HS-27A (cell line): ENCODE measurements around the gene IFI16.

Source experiments
- DNase-seq: peaks from one replicate; pipeline ENCODE4 v3.0.0-alpha.2; 2012; ENCODE audit warnings: low read depth, missing footprints

Gene IFI16

GRCh38 chr1:159065106-159065505 is 55.4 kb downstream of the IFI16 start:
- no peak for DNase-seq

GRCh38 chr1:159066108-159066507 is 56.4 kb downstream of the IFI16 start:
- no peak for DNase-seq

DNA sequence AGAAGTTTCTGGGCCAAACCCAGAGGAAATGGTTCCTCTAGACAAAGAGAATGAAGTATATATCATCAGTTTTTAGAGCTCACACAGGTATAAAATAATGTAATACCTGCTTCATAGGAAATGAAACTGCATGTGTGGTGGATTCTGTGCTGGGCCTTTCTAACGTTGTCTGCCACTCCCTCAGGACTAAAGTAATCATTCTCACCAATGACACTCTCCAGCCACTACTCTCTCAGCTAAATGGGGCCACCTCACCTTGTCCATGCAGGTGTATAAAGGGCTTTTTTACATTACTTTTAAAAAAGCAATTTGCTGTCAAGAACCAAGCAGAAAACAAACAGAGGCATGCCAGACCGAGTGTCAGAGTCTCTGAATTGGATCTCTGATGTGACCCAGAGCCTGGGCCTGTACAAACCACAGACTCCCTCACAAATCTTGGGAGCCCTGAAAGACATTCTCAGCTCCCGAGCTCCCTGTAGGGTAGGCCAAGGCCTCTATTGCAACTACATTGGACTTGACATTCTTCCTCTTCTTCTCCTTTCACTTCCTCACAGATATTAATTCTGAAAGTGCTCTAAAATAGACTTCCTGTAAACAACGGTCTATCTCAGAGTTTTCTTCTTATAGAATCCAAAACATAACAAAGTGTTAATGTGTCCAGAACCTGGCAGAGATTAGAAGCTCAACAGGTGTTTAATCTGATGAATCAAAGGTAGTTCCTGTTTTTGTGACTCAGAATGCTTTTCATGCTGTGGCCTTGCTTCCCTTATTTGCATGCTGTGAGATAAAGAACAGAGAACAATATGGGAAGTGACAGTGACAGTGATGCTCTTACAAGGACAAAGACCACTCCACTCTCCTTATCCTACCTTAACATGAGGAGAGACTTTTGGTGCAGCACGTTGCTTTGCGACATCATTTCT is 58.3 kb downstream of the IFI16 start:
- no peak for DNase-seq

- DNase-seq = no peak
Observed at GRCh38 chr1:159068886-159069285, 59.2 kb downstream of the IFI16 start.

GRCh38 chr1:159071970-159072582 is 62.4 kb downstream of the IFI16 start:
- DNase-seq = no peak

DNA sequence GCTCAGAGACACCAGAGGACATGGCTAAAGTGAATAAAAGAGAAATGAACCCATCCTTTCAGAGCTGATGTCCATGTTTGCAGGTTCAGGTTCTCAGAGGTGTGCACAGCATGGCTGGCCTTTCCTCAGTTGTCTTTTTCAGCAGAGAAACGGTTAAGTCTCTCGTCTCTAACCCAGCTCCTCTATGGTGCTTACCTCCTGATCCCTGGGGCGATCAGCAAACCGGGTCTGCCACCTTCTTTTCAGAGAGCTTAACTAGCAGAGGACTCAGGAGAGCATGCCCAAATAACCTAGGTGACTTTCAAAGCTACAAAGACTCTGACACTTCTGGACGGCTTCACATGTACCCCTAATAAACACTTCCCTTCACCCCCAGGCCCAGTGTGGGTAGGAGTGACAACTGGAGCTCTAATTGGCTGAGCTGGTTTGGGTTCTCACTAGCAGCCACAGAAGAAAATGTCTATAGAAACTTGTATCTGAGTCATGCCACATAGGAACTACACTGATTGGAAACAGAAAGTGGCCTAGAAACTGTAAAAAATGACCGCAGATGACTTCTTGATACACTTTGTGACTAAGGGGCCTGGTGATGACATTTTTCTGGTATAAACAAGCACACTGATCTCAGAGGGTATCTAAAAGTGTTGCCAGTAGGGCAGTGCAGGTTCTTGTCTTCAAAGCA is 66.9 kb downstream of the IFI16 start, which contains the start of gene AIM2:
TSS of gene AIM2 (minus strand) at position 329 of the 682 bp plus-strand sequence. CDS start 3,267 bp downstream, outside the sequence.
- no peak for DNase-seq

GRCh38 chr1:159077120-159077961 is 67.6 kb downstream of the IFI16 start:
- DNase-seq = no peak

DNA sequence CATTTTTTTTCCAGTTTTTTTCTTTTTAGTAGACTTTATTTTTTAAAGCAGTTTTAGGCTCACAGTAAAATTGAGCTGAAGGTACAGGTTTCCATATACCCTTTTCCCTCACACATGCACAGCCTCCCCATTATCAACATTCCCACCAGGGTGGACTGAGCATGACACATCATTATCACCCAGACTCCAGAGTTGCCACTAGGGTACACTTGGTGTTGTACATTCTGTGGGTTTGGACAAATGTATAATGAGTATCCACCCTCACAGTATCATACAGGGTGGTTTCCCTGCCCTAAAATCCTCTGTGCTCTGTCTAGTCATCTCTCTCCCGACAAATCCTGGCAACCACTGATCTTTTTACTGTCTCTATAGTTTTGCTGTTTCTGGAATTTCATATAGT is 69.8 kb downstream of the IFI16 start:
- DNase-seq = no peak

DNA sequence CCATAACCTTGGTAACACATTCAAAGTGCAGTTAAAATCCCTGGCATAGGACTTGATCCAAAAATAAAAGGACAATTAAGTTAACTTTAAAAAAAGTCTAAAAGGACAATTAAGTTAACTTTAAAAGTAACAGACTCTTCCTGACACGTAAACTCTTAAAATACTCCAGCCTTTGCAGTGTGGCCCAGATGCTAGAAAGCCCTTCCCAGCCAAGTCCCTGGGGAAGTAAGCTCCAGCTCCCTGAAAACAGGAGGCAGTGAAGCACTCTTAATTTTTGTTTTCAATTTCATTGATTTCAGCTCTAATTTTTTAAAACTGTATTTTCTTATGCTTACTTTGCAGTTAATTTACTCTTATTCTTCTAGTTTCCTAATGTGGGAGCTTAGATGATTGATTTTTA is 71.9 kb downstream of the IFI16 start:
- DNase-seq = no peak

DNA sequence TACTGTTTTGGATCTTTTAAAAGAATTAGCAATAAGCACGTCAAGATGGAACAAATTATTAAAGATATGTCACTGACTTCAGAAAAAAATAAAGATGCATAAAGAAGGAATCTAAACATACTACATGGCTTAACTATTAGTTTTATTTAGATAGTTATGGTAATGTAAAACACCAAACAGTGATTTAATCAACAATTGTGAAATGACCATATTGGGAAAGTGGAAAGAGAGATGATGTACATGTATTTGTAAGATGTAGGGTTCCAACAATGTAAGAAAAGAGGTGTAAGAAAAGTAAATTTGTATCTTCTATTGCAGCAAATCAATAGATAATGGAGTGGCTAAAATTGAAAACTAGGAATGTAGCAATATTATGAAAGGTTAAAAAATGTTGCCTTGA is 73.3 kb downstream of the IFI16 start:
- no peak for DNase-seq

DNA sequence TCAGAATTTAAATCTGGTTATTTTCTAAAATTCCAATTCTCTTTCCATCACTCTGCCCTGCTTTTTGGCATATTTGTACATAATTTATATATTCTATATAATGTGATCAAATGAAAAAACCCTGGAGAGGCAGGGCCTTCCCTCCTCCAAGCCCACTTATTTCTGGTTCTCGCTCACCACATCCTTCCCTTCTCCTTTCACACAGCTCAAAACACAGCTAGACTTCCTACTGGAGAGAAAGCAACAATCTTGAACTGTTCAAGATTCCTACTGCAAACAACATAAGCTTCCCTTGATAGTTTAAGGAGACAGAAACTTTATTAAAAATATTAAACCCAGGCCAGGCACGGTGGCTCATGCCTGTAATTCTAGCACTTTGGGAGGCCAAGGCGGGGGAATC is 74.4 kb downstream of the IFI16 start:
- DNase-seq = no peak

- no peak for DNase-seq
Observed at GRCh38 chr1:159084867-159085266, 75.2 kb downstream of the IFI16 start.

DNA sequence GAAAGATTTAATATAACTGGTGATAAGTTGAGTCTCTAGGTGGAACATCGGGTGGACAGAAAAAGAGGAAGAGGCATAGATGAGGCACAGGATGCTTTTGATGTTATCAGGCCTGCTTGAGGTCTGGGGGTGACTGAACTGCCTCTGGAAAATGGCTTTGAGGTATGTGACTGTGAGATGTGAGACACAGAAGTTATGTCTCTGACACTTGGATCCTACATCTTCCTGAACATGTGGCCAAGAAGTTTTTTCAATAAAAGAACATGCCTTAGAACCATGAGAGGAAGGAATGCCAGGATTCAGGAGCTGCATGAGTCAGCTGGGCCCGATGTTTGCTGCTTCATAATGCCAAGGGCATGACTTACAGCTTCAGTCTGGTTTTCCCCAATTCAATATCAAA is 78.3 kb downstream of the IFI16 start:
- DNase-seq = peak; percentile 64

DNA sequence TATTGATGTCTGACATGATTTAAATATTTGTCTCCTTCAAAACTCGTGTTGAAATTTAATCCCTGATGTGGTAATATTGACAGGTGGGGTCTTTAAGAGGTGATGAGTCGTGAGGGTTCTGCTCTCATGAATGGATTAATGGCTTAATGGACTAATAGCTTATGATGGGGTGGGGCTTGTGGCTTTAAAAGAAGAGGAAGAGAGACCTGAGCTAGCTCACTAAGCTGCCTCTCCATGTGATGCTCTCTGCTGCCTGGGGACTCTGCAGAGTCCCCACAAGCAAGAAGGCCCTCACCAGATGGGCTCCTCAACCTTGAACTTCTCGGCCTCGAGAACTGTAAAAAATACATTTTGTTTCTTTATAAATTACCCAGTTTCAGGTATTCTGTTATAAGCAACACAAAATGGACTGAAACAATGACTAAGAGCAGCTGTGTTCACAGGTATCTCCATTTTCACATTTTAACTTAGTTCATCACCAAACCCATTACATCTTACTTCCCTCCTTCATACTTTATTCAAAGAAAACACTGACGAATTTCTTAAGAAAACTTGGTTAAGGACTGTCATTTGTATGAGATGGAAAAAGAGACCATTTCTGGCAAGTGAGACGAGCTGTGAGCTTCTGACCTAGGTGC is 79.0 kb downstream of the IFI16 start:
- no peak for DNase-seq

GRCh38 chr1:159089184-159089791 is 79.6 kb downstream of the IFI16 start:
- no peak for DNase-seq

- DNase-seq = no peak
Observed at GRCh38 chr1:159090286-159091179, 80.8 kb downstream of the IFI16 start.

DNA sequence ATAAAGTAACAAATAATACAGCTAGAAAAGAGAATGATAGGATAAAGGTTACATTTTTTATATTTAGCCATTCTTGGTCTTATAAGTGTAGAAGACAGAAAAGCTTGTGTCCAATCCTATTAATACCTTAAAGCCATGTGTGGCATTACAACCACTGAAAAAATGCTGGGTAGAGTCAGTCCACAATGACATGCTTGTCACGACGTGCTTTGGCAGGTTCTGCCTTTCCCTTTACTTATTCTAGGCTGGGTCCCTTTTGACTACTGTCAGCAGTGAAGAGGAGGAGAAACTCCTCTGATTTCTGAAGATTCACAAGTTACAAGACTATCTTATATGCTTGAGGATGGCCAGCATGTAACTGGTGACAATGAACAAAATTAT is 81.5 kb downstream of the IFI16 start:
- no peak for DNase-seq

GRCh38 chr1:159091607-159092031 is 81.9 kb downstream of the IFI16 start:
- DNase-seq = no peak

GRCh38 chr1:159092036-159092760 is 82.5 kb downstream of the IFI16 start:
- DNase-seq = no peak
